Bronchial epithelial cell (primary cell): ENCODE measurements around the gene ZBTB3. TPM values are rescaled to one million over a fixed set of nuclear protein-coding genes. Genes with fewer than 3 reads are reported as not detected.

ENCODE experiments used
- DNase-seq: peaks from one replicate; pipeline ENCODE4 v3.0.0-alpha.2; 2010; ENCODE audit warnings: low read depth
- FAIRE-seq: peaks from 2 replicates; lab custom pipeline; 2011; peaks lifted over from hg19 to GRCh38; lab: Jason Lieb, UNC
- H3K27me3 ChIP-seq: 2 replicates; pipeline ENCODE4 v1.5.1; 2011; ENCODE audit warnings: low read length; ENCODE audit not compliant: control insufficient read depth, insufficient read depth
- H3K36me3 ChIP-seq: 2 replicates; pipeline ENCODE4 v1.5.1; 2011; ENCODE audit warnings: low read length; ENCODE audit not compliant: control insufficient read depth, insufficient read depth
- H3K4me3 ChIP-seq: 2 replicates; pipeline ENCODE4 v1.5.1; 2011; ENCODE audit warnings: mild to moderate bottlenecking, low read depth, low read length, control low read depth
- total RNA-seq: library from RNA; depleted of rRNA; stranded (reverse); fragments of >200 nt; gene quantifications from 2 replicates; pipeline ENCODE4 v1.2.1, GENCODE V29; 2014
- TF ChIP-seq, protein P1 (sequence below): IDR thresholded peaks from 2 replicates; pipeline ENCODE4 v1.5.1; 2011; ENCODE audit warnings: mild to moderate bottlenecking, moderate library complexity, low read length, control low read depth, inconsistent platforms; ENCODE audit not compliant: insufficient read depth, severe bottlenecking

ZBTB3 gene
- total RNA-seq, 1 donor from 2014 or later, result 11.6 TPM

DNA sequence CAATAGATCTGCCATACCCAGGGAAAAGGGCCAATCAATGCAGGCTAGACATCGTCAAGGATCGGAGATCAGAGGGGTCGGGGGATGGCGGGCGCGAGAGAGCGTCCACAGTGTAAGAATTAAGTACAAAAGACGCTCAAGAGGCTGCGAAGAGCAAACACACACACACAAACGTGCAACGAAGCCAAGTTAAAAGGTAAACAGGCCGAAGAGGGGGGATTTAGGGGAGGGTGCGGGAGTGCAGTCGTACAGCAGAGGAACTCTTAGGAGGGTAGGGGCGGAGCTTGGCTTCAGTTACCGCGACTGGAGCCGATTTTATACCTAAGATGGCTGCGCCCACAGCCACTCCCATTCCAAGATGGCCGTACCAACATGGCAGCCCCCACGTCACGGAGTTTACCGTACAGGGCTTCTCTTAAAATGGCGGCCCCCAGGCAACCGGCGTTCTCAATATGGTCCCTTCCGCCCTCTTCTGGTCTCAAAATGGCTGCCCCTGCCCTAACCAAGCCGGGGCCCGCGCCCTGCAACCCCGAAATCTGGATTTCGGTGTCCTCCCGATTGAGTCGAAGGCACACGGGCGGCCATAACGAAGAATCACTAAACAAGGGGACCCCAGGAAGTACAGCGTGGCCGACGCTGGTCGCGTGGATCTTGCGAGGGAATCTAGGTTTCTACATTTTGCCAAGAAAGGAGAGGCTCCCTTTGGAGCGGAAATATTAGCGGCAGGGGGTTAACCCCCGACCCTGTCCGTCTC is 44.5 kb downstream of the ZBTB3 start:
- DNase-seq, result peak; percentile 94
- Histone ChIP-seq H3K27me3 (no peaks in the 10 kb centered on the region), H3K36me3 (peaks cover 9% of the 10 kb centered on the region), H3K4me3 (peak overlapping the region; percentile 46)
- TF ChIP-seq, protein P1, sequence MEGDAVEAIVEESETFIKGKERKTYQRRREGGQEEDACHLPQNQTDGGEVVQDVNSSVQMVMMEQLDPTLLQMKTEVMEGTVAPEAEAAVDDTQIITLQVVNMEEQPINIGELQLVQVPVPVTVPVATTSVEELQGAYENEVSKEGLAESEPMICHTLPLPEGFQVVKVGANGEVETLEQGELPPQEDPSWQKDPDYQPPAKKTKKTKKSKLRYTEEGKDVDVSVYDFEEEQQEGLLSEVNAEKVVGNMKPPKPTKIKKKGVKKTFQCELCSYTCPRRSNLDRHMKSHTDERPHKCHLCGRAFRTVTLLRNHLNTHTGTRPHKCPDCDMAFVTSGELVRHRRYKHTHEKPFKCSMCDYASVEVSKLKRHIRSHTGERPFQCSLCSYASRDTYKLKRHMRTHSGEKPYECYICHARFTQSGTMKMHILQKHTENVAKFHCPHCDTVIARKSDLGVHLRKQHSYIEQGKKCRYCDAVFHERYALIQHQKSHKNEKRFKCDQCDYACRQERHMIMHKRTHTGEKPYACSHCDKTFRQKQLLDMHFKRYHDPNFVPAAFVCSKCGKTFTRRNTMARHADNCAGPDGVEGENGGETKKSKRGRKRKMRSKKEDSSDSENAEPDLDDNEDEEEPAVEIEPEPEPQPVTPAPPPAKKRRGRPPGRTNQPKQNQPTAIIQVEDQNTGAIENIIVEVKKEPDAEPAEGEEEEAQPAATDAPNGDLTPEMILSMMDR, result no peak
- no peak for FAIRE-seq

DNA sequence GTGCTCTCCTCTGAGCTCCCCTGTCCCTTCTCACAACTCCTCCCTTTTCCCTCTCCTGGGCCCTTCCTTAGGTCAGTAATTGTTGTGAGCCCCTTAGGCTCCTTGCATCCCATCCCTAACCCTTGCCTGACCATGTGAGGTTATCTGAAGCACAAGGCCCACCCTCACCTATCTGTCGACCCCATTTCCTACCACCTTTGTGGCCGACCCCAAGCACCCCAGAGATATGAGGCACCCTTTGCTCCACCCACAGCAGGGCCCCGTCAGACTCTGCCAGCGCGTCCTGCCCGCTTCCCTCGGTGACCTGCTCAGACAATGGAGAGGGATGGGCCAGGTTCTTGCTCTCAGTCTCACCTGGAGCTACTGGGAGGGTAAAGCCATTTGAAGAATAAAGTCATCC is 45.2 kb downstream of the ZBTB3 start:
- no peak for DNase-seq

DNA sequence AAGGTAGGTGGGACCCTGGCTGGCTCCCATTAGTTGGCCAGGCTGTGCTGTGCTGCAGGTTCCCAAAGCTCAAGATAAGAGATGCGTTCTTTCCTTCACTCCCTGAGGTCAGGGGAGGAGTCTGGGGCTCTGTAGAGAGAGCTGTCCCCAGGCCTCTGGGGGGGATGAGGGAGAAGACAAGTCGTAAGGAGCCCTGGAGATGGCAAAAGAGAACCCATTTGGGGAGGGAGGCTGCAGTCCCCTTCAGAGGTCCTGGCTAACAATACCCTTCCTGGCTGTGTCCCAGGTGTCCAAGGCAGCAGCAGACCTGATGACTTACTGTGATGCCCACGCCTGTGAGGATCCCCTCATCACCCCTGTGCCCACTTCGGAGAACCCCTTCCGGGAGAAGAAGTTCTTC is 45.6 kb downstream of the ZBTB3 start:
- FAIRE-seq (no peak), DNase-seq (no peak)
- TF ChIP-seq, protein P1, result no peak
- H3K27me3 ChIP-seq, result no peaks in the 10 kb centered on the region
- H3K36me3 ChIP-seq, result peaks cover 7% of the 10 kb centered on the region
- H3K4me3 ChIP-seq, result peak overlapping the region; percentile 46

More for the DNA sequence above, 45.2 kb downstream of the ZBTB3 start:
- no peak for FAIRE-seq
- peak overlapping the region; percentile 46 for H3K4me3 ChIP-seq
- TF ChIP-seq, protein P1, result no peak
- peaks cover 9% of the 10 kb centered on the region for H3K36me3 ChIP-seq
- no peaks in the 10 kb centered on the region for H3K27me3 ChIP-seq

DNA sequence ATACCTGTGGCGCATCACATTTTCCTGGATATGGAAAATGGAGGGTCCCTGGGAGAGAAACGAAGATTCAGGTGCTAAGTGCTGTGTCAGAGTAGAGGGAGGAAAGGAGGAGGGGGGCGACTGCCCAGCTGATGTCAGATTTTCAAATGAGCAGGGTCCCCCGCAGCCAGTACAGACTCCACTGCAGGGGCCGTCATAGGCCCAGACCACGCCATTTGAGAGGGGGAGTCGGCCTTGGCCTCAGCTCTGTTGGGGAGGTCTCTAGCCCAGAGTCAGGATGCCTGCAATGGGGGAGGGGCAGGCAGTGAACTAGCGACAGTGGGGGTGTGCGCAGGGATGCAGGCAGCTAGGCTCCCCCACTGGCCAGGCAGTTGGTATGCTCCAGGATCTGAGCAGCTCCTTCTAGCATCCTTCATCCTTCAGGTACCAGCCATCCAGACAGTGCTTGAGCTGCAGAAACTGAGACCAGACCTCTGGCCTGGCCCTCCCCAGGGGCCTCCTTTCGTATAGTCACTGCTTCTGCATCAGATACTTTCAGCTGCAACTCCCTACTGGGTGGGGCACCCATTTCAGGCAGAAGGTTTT is 46.6 kb downstream of the ZBTB3 start, which contains the start of the genes BSCL2 and GNG3:
TSS of gene BSCL2 (minus strand) at position 148 of the 585 bp plus-strand sequence. CDS start 229 bp downstream, outside the sequence.
TSS of gene GNG3 (plus strand) at position 400 of the 585 bp plus-strand sequence. CDS start 620 bp downstream, outside the sequence.
- peak within 1 kb of the TSS; percentile 60 for H3K4me3 ChIP-seq
- peaks cover 7% of the 10 kb centered on the region for H3K36me3 ChIP-seq
- FAIRE-seq (no peak), DNase-seq (no peak)
- no peaks in the 10 kb centered on the region for H3K27me3 ChIP-seq
- TF ChIP-seq, protein P1, result no peak

DNA sequence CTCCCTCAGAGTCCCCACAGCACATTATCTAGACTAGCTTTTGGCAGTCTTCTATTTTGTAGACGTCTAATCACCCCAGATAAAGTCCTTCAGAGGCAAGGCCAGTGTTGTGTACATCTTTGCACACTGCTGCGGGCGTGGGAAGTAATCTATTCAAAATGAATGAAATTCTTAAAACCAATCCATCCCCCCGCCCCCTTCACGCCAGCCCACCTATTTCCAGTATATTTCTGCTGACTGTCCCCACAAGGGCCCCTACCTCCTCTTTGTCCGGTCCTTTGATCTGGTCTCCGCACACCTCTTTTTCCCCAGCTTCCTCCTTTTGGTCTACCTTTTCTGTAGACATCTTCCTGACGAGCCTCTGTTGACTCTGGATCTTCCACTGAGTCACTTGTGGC is 47.1 kb downstream of the ZBTB3 start:
- no peaks in the 10 kb centered on the region for H3K27me3 ChIP-seq
- DNase-seq (no peak), FAIRE-seq (no peak)
- TF ChIP-seq, protein P1, result no peak
- peaks cover 5% of the 10 kb centered on the region for H3K36me3 ChIP-seq
- no peak overlapping the region for H3K4me3 ChIP-seq
